AG04450 (cell line): ENCODE measurements around the gene TTC28. TPM values are rescaled to one million over a fixed set of nuclear protein-coding genes. Genes with fewer than 3 reads are reported as not detected.

ENCODE experiments used
- CTCF ChIA-PET: fragments of 300-600, 350-600 bp; formaldehyde crosslinking; extraction: SDS; loops from one replicate; lab custom pipeline; 2022; ENCODE audit warnings: antibody characterized with exemption, inconsistent platforms; lab: Charles Lee
- POLR2A ChIA-PET: fragments of 350-600 bp; formaldehyde crosslinking; extraction: SDS; loops from one replicate; lab custom pipeline; 2021; ENCODE audit warnings: antibody characterized with exemption, inconsistent platforms; lab: Yijun Ruan, JAX
- DNase-seq: peaks from one replicate; pipeline ENCODE4 v3.0.0-alpha.2; 2011; ENCODE audit warnings: low read depth, low spot score
- H3K27ac ChIP-seq: one replicate; pipeline ENCODE4 v1.5.1; 2012; ENCODE audit warnings: low read depth, low read length, control low read depth
- H3K27me3 ChIP-seq: one replicate; pipeline ENCODE4 v1.6.0; 2012; ENCODE audit warnings: low read length; ENCODE audit not compliant: control insufficient read depth, insufficient read depth
- H3K4me3 ChIP-seq: 2 replicates; pipeline ENCODE4 v1.5.1; 2011; ENCODE audit warnings: mild to moderate bottlenecking, low read depth, low read length, control low read depth
- H3K9me3 ChIP-seq: 2 replicates; pipeline ENCODE4 v1.5.1; 2012; ENCODE audit warnings: low read length; ENCODE audit not compliant: control insufficient read depth, insufficient read depth
- polyA plus RNA-seq: library from polyadenylated mRNA; depleted of rRNA; stranded (reverse); fragments of >200 nt; gene quantifications from 2 replicates; pipeline ENCODE4 v1.2.3, GENCODE V29; 2011
- TF ChIP-seq, protein P1 (sequence below): IDR thresholded peaks from 2 replicates; pipeline ENCODE4 v1.5.1; 2011; ENCODE audit warnings: low read depth, low read length, control low read depth, inconsistent platforms

TTC28 gene
- polyA plus RNA-seq, 1 experiment = 11.2 TPM

GRCh38 chr22:28004021-28004420 lies 675.6 kb downstream of the TTC28 start:
- POLR2A ChIA-PET = interaction anchor here (1.0 kb wide), 1 partner anchor 17 kb away, joined by 6 read pairs; no protein-coding TSS in a partner anchor
- TF ChIP-seq, protein P1, sequence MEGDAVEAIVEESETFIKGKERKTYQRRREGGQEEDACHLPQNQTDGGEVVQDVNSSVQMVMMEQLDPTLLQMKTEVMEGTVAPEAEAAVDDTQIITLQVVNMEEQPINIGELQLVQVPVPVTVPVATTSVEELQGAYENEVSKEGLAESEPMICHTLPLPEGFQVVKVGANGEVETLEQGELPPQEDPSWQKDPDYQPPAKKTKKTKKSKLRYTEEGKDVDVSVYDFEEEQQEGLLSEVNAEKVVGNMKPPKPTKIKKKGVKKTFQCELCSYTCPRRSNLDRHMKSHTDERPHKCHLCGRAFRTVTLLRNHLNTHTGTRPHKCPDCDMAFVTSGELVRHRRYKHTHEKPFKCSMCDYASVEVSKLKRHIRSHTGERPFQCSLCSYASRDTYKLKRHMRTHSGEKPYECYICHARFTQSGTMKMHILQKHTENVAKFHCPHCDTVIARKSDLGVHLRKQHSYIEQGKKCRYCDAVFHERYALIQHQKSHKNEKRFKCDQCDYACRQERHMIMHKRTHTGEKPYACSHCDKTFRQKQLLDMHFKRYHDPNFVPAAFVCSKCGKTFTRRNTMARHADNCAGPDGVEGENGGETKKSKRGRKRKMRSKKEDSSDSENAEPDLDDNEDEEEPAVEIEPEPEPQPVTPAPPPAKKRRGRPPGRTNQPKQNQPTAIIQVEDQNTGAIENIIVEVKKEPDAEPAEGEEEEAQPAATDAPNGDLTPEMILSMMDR = no peak

GRCh38 chr22:28002863-28003565 lies 676.6 kb downstream of the TTC28 start:
- DNase-seq = no peak
- ChIA-PET POLR2A (interaction anchor here (0.7 to 0.8 kb wide), 2 partner anchors 30 to 121 kb away, joined by 3 to 4 read pairs; no protein-coding TSS in a partner anchor), CTCF (interaction anchor here (0.7 to 1.6 kb wide), 4 partner anchors 9 to 593 kb away, joined by 3 to 6 read pairs (median 3); no protein-coding TSS in a partner anchor)
- no peaks in the 10 kb centered on the region; the same call in 1 of the 2 replicates for H3K9me3 ChIP-seq
- no peaks in the 10 kb centered on the region for H3K27me3 ChIP-seq
- no peak overlapping the region for H3K27ac ChIP-seq
- H3K4me3 ChIP-seq = no peak overlapping the region
- TF ChIP-seq, protein P1 = no peak

More at GRCh38 chr22:28004021-28004420, 675.6 kb downstream of the TTC28 start:
- Histone ChIP-seq H3K4me3 (no peak overlapping the region), H3K27ac (no peak overlapping the region), H3K27me3 (no peaks in the 10 kb centered on the region), H3K9me3 (no peaks in the 10 kb centered on the region; the same call in 1 of the 2 replicates)
- CTCF ChIA-PET = interaction anchor here (1.2 to 1.4 kb wide), 2 partner anchors 117 to 125 kb away, joined by 3 to 4 read pairs; no protein-coding TSS in a partner anchor
- no peak for DNase-seq

DNA sequence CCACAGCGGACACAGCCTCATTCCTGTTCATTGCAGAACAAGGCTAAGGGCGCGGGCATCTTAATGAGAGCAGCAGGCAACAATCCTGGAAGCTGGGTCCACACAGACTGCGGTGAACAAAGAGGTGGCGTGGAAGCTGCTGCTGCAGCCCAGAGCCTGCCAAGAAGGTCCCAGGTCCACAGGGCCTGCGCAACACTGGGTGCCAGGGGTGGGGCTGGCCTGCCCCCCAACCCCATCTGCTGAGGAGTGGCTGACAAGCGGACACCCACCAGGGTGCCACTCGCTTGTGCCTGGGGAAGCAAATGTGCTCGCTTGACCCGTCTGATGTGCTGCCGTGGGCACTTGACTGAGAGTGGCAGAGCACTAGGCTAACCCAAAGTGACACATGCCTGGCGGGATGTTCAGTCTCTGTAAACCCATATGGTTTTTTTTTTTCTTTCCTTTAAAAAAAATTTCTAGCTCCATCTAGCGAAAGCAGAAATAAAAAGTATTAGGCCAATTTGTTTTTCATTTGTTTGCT lies 677.4 kb downstream of the TTC28 start:
- no peak overlapping the region for H3K27ac ChIP-seq
- TF ChIP-seq, protein P1 = no peak
- ChIA-PET CTCF (interaction anchor here (0.7 to 1.6 kb wide), 3 partner anchors 122 to 594 kb away, joined by 3 to 6 read pairs (median 3); no protein-coding TSS in a partner anchor), POLR2A (interaction anchor here (0.7 to 0.8 kb wide), 2 partner anchors 29 to 120 kb away, joined by 3 to 4 read pairs; no protein-coding TSS in a partner anchor)
- no peaks in the 10 kb centered on the region; the same call in 1 of the 2 replicates for H3K9me3 ChIP-seq
- DNase-seq = no peak
- H3K27me3 ChIP-seq = no peaks in the 10 kb centered on the region
- H3K4me3 ChIP-seq = no peak overlapping the region

DNA sequence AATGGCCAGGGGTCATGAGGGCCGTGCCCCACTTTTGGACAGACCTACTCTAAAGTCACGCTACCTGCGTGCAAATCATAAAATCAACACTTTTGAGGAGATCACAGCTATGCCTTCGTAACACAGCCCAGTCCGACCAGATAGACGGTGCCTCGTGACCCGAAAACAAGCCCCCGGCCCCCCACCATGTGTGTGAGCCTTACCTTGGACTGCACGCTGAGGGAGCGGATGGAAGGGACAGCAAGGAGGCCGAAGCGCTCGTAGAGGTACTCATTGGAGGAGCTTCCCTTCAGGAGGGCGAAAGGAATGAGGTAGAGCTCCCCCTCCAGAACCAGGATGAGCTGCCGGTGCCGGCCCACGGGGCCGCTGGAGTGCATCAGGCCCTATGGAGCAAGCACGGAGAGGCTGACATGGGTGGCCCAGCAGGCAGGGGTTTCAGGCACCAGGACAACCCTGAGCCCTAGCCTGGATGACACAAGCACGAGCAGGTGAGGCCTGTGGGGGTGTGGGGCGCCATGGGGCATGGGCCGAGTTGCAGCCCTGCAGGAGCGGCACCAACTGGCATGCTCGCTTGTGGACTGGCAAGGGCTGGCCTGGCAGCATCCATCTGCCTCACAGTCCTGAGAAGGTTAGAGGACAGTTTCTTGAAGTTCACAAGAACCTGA lies 678.3 kb downstream of the TTC28 start:
- Histone ChIP-seq H3K9me3 (no peaks in the 10 kb centered on the region; the same call in 1 of the 2 replicates), H3K27me3 (no peaks in the 10 kb centered on the region), H3K4me3 (no peak overlapping the region), H3K27ac (no peak overlapping the region)
- no peak for DNase-seq
- CTCF ChIA-PET = interaction anchor here (1.0 kb wide), 1 partner anchor 120 kb away, joined by 4 read pairs; no protein-coding TSS in a partner anchor
- POLR2A ChIA-PET = no interaction called here
- TF ChIP-seq, protein P1 = no peak
